MM.1S (cell line): ENCODE measurements around the gene GPC5.

ENCODE experiments used
- DNase-seq: peaks from one replicate; pipeline ENCODE4 v3.0.0-alpha.2; 2015
- H2AFZ ChIP-seq: fragments of 300-600 bp; sonication (generic); 2 replicates; pipeline ENCODE4 v1.6.0; 2016; ENCODE audit warnings: antibody characterized with exemption, low read length
- H3F3A ChIP-seq: fragments of 300-600 bp; sonication (generic); 2 replicates; pipeline ENCODE4 v1.6.1; 2016; ENCODE audit warnings: mild to moderate bottlenecking, antibody characterized with exemption, low read length, moderate library complexity, mixed read lengths; ENCODE audit not compliant: insufficient read depth
- H3K27ac ChIP-seq: fragments of 300-600 bp; sonication (generic); 2 replicates; pipeline ENCODE4 v1.5.1; 2016; ENCODE audit warnings: mild to moderate bottlenecking, low read length
- H3K27me3 ChIP-seq: fragments of 300-600 bp; sonication (generic); replicated peaks from 2 replicates; pipeline ENCODE4 v1.6.0; 2016; ENCODE audit warnings: low read length; ENCODE audit not compliant: insufficient read depth
- H3K36me3 ChIP-seq: fragments of 300-600 bp; sonication (generic); replicated peaks from 2 replicates; pipeline ENCODE4 v1.6.1; 2016; ENCODE audit warnings: mild to moderate bottlenecking, low read length, mixed read lengths; ENCODE audit not compliant: insufficient read depth
- H3K4me1 ChIP-seq: fragments of 300-600 bp; sonication (generic); 2 replicates; pipeline ENCODE4 v1.6.1; 2016; ENCODE audit warnings: low read length, mixed read lengths
- H3K4me2 ChIP-seq: fragments of 300-600 bp; sonication (generic); 2 replicates; pipeline ENCODE4 v1.6.0; 2016; ENCODE audit warnings: low read depth, low read length
- H3K4me3 ChIP-seq: fragments of 300-600 bp; sonication (generic); 2 replicates; pipeline ENCODE4 v1.5.1; 2016; ENCODE audit warnings: low read length, mixed read lengths
- H3K79me2 ChIP-seq: fragments of 300-600 bp; sonication (generic); 2 replicates; pipeline ENCODE4 v1.6.1; 2016; ENCODE audit warnings: mixed run types, low read length, mixed read lengths
- H3K9ac ChIP-seq: fragments of 300-600 bp; sonication (generic); 2 replicates; pipeline ENCODE4 v1.6.1; 2016; ENCODE audit warnings: low read length, mixed read lengths
- H3K9me2 ChIP-seq: fragments of 300-600 bp; sonication (generic); replicated peaks from 2 replicates; pipeline ENCODE4 v1.6.1; 2016; ENCODE audit warnings: mild to moderate bottlenecking, low read length, mixed read lengths; ENCODE audit not compliant: insufficient read depth
- H3K9me3 ChIP-seq: fragments of 300-600 bp; sonication (generic); replicated peaks from 2 replicates; pipeline ENCODE4 v1.6.1; 2016; ENCODE audit warnings: mild to moderate bottlenecking, low read length, mixed read lengths; ENCODE audit not compliant: insufficient read depth
- H4K20me1 ChIP-seq: fragments of 300-600 bp; sonication (generic); 2 replicates; pipeline ENCODE4 v1.6.1; 2016; ENCODE audit warnings: mild to moderate bottlenecking, low read length, moderate library complexity, mixed read lengths; ENCODE audit not compliant: insufficient read depth
- CTCF ChIP-seq: fragments of 300-600 bp; sonication (generic); IDR thresholded peaks from 2 replicates; pipeline ENCODE4 v1.5.1; 2016; ENCODE audit warnings: antibody characterized with exemption, low read length, mixed read lengths
- EZH2 ChIP-seq: fragments of 300-600 bp; sonication (generic); optimal IDR thresholded peaks from 2 replicates; pipeline ENCODE3; 2017; ENCODE audit warnings: low read depth, mild to moderate bottlenecking, antibody characterized with exemption, low read length, mixed read lengths
- EZH2phosphoT487 ChIP-seq: fragments of 300-600 bp; sonication (generic); IDR thresholded peaks from 2 replicates; pipeline ENCODE4 v1.6.1; 2018; ENCODE audit warnings: antibody characterized with exemption, low read length

GPC5 gene

GRCh38 chr13:91627952-91628739 is 229.7 kb downstream of the GPC5 start:
- no peak for DNase-seq
- H3K27me3 ChIP-seq = no peaks in the 10 kb centered on the region
- H3F3A ChIP-seq = no peaks in the 10 kb centered on the region
- H2AFZ ChIP-seq = no peak overlapping the region
- no peaks in the 10 kb centered on the region for H3K79me2 ChIP-seq
- H3K9ac ChIP-seq = no peak overlapping the region
- no peak overlapping the region for H3K27ac ChIP-seq
- no peaks in the 10 kb centered on the region for H3K9me2 ChIP-seq
- H3K36me3 ChIP-seq = no peaks in the 10 kb centered on the region
- H3K4me3 ChIP-seq = no peak overlapping the region
- no peak overlapping the region for H3K4me2 ChIP-seq
- no peaks in the 10 kb centered on the region for H3K9me3 ChIP-seq
- H3K4me1 ChIP-seq = no peaks in the 10 kb centered on the region
- H4K20me1 ChIP-seq = no peaks in the 10 kb centered on the region
- TF ChIP-seq EZH2phosphoT487 (no peak), CTCF (no peak), EZH2 (no peak)

- H3K4me2 ChIP-seq = no peak overlapping the region
- no peak overlapping the region for H3K9ac ChIP-seq
- H4K20me1 ChIP-seq = no peaks in the 10 kb centered on the region
- DNase-seq = no peak
- H3K9me2 ChIP-seq = no peaks in the 10 kb centered on the region
- H3K79me2 ChIP-seq = no peaks in the 10 kb centered on the region
- H2AFZ ChIP-seq = no peak overlapping the region
- no peak for TF ChIP-seq EZH2
- TF ChIP-seq EZH2phosphoT487 = no peak
- TF ChIP-seq CTCF = no peak
- H3F3A ChIP-seq = no peaks in the 10 kb centered on the region
- H3K4me3 ChIP-seq = no peak overlapping the region
- no peak overlapping the region for H3K27ac ChIP-seq
- no peaks in the 10 kb centered on the region for H3K4me1 ChIP-seq
- no peaks in the 10 kb centered on the region for H3K36me3 ChIP-seq
- no peaks in the 10 kb centered on the region for H3K9me3 ChIP-seq
- no peaks in the 10 kb centered on the region for H3K27me3 ChIP-seq
These were observed 232.5 kb downstream of the GPC5 start for GRCh38 chr13:91630946-91631345.

DNA sequence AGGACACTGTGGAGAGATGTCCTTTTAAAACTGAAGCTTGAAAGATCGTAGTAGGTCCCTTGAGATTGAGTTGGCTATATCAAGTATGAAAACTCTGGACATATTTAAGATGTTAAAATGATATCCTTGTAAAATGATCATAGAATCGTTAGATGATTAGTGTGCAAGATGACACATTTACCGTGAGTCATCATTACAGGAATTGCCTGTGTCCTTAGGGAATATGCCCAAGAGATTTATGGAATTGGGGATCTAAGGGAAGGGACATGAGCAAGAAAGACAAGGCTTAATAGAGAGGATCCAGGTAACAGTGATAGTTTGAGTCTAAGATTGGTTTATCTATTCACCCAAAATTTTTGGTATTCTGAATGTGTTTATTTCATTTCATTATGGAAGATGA is 233.7 kb downstream of the GPC5 start:
- Histone ChIP-seq H3K9ac (no peak overlapping the region), H2AFZ (no peak overlapping the region)

More for the DNA sequence above, 233.7 kb downstream of the GPC5 start:
- DNase-seq = no peak
- Histone ChIP-seq H3F3A (no peaks in the 10 kb centered on the region), H3K4me1 (no peaks in the 10 kb centered on the region), H3K27ac (no peak overlapping the region), H3K27me3 (no peaks in the 10 kb centered on the region), H4K20me1 (no peaks in the 10 kb centered on the region), H3K9me3 (no peaks in the 10 kb centered on the region), H3K4me2 (no peak overlapping the region), H3K79me2 (no peaks in the 10 kb centered on the region), H3K36me3 (no peaks in the 10 kb centered on the region), H3K4me3 (no peak overlapping the region), H3K9me2 (no peaks in the 10 kb centered on the region)
- no peak for TF ChIP-seq EZH2
- TF ChIP-seq CTCF = no peak
- TF ChIP-seq EZH2phosphoT487 = no peak
